Measurements from ENCODE around the gene FGGY.
A peak's percentile ranks its signal among the peaks of the same experiment; 100 is the strongest.

Gene FGGY

DNA sequence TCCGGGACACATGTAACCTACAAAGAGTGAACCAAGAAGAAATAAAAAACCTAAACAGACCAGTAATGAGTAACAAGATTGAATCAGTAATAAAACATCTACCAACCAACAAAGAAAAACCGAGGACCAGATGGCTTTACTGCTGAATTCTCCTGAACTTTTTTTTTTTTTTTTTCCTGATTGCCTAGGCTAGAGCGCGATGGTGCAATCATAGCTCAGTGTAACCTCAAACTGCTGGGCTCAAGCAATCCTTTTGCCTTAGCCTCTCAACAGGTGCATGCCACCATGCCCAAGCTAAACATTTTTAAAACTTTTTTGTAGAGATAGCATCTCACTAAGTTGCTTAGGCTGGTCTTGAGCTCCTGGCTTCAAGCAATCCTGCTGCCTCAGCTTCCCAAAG is 11.2 kb upstream of the FGGY start:
- no peaks in the 10 kb centered on the region for H3K36me3 ChIP-seq (ENCODE audit: control insufficient read depth in 1 of 2, insufficient read depth in 2 of 2, low read length in 2 of 2)
- no peaks in the 10 kb centered on the region for H3K27me3 ChIP-seq (ENCODE audit: control insufficient read depth in 1 of 2, insufficient read depth in 2 of 2, low read length in 2 of 2)
- H3K9ac ChIP-seq (ENCODE audit: low read depth in 1 of 2, low read length in 2 of 2), result no peak overlapping the region
- no peaks in the 10 kb centered on the region for H3K4me1 ChIP-seq (ENCODE audit: control insufficient read depth in 1 of 2, insufficient read depth in 2 of 2, low read length in 2 of 2)
- no peaks in the 10 kb centered on the region for H3K9me3 ChIP-seq (ENCODE audit: control insufficient read depth in 1 of 2, low read length in 2 of 2)
- H3K4me3 ChIP-seq (ENCODE audit: low read depth in 1 of 2, low read length in 2 of 2), result no peak overlapping the region
- H3K27ac ChIP-seq (ENCODE audit: low read depth, low read length), result no peak overlapping the region

DNA sequence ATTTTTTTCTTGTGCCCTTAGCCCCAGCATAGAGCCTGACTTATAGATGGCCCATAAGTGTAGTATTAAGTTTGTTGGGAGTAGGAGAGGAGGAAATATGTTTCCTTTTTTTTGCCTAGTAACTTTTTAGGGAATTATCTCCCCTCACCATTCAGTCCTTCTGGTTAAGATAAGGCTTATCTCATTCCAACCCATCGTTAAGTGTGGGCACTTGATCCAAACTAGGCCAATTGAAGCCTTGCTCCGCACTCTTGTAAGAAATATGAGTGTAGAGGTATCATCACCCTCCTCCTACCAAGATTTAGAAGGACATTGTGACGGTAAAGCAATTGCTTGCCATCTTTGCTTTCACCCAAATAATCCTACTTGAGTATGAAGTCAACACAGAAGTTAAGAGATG is 8.8 kb upstream of the FGGY start:
- H3K9ac ChIP-seq (ENCODE audit: low read depth in 1 of 2, low read length in 2 of 2), result no peak overlapping the region
- H3K9me3 ChIP-seq (ENCODE audit: control insufficient read depth in 1 of 2, low read length in 2 of 2), result no peaks in the 10 kb centered on the region
- H3K27me3 ChIP-seq (ENCODE audit: control insufficient read depth in 1 of 2, insufficient read depth in 2 of 2, low read length in 2 of 2), result no peaks in the 10 kb centered on the region
- H3K4me1 ChIP-seq (ENCODE audit: control insufficient read depth in 1 of 2, insufficient read depth in 2 of 2, low read length in 2 of 2), result peaks cover 3 to 6% of the 10 kb centered on the region in 2 donors
- H3K27ac ChIP-seq (ENCODE audit: low read depth, low read length), result no peak overlapping the region
- H3K4me3 ChIP-seq (ENCODE audit: low read depth in 1 of 2, low read length in 2 of 2), result no peak overlapping the region
- no peaks in the 10 kb centered on the region for H3K36me3 ChIP-seq (ENCODE audit: control insufficient read depth in 1 of 2, insufficient read depth in 2 of 2, low read length in 2 of 2)

- no peak overlapping the region for H3K4me3 ChIP-seq (ENCODE audit: low read depth in 1 of 2, low read length in 2 of 2)
- no peaks in the 10 kb centered on the region for H3K36me3 ChIP-seq (ENCODE audit: control insufficient read depth in 1 of 2, insufficient read depth in 2 of 2, low read length in 2 of 2)
- H3K27ac ChIP-seq (ENCODE audit: low read depth, low read length), result no peak overlapping the region
- no peaks in the 10 kb centered on the region for H3K9me3 ChIP-seq (ENCODE audit: control insufficient read depth in 1 of 2, low read length in 2 of 2)
- H3K4me1 ChIP-seq (ENCODE audit: control insufficient read depth in 1 of 2, insufficient read depth in 2 of 2, low read length in 2 of 2), result peaks cover 3 to 6% of the 10 kb centered on the region in 2 donors
- no peaks in the 10 kb centered on the region for H3K27me3 ChIP-seq (ENCODE audit: control insufficient read depth in 1 of 2, insufficient read depth in 2 of 2, low read length in 2 of 2)
- no peak overlapping the region for H3K9ac ChIP-seq (ENCODE audit: low read depth in 1 of 2, low read length in 2 of 2)
Observed at GRCh38 chr1:59289570-59289969, 7.3 kb upstream of the FGGY start.

- Histone ChIP-seq H3K4me1 (ENCODE audit: control insufficient read depth in 1 of 2, insufficient read depth in 2 of 2, low read length in 2 of 2) (peaks cover 9 to 12% of the 10 kb centered on the region in 2 donors), H3K4me3 (ENCODE audit: low read depth in 1 of 2, low read length in 2 of 2) (no peak overlapping the region), H3K9me3 (ENCODE audit: control insufficient read depth in 1 of 2, low read length in 2 of 2) (no peaks in the 10 kb centered on the region), H3K27me3 (ENCODE audit: control insufficient read depth in 1 of 2, insufficient read depth in 2 of 2, low read length in 2 of 2) (no peaks in the 10 kb centered on the region), H3K36me3 (ENCODE audit: control insufficient read depth in 1 of 2, insufficient read depth in 2 of 2, low read length in 2 of 2) (no peaks in the 10 kb centered on the region), H3K9ac (ENCODE audit: low read depth in 1 of 2, low read length in 2 of 2) (no peak overlapping the region), H3K27ac (ENCODE audit: low read depth, low read length) (no peak overlapping the region)
Observed at GRCh38 chr1:59290193-59290949, 6.5 kb upstream of the FGGY start.

DNA sequence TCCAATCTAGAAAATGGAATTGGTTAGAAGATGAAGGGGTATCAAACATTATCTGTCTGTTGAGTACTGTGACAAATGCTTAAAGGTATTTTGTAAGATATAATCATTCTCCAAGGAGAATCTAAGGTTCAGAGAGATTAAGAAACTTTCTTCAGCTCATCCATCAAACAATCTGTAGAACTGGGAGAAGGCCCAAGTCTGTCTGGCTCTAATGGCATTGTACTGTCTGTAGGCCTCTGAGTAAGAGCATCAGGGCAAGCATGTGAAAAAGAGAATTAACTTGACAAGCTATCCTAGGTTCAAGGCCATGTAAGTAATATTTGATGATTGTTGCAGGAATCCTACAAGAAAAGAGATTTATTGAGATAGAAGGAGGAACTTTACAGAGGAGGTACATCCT is 5.3 kb upstream of the FGGY start:
- Histone ChIP-seq H3K9me3 (ENCODE audit: control insufficient read depth in 1 of 2, low read length in 2 of 2) (no peaks in the 10 kb centered on the region), H3K36me3 (ENCODE audit: control insufficient read depth in 1 of 2, insufficient read depth in 2 of 2, low read length in 2 of 2) (no peaks in the 10 kb centered on the region), H3K27ac (ENCODE audit: low read depth, low read length) (no peak overlapping the region), H3K4me1 (ENCODE audit: control insufficient read depth in 1 of 2, insufficient read depth in 2 of 2, low read length in 2 of 2) (peaks cover 14 to 16% of the 10 kb centered on the region in 2 donors), H3K27me3 (ENCODE audit: control insufficient read depth in 1 of 2, insufficient read depth in 2 of 2, low read length in 2 of 2) (no peaks in the 10 kb centered on the region), H3K4me3 (ENCODE audit: low read depth in 1 of 2, low read length in 2 of 2) (no peak overlapping the region), H3K9ac (ENCODE audit: low read depth in 1 of 2, low read length in 2 of 2) (no peak overlapping the region)

DNA sequence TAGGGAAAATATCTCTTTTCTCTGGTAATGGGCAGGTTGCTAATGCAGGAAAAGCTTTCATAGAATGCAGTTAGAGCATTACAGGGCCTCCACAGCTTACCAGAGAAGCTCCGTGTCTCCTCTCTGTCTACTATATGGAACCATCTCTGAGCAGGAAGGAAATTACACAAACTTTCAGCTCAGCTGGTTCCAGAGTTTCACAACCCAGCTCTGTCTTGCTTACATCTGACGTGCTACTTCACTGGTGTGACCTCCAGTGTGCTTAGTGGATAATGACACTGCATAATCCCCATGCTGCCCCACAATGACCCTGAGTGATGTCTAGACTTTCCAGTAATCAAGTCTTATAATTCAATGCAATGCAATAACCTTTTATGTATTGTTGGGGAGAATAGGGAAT is 4.3 kb upstream of the FGGY start:
- Histone ChIP-seq H3K9me3 (ENCODE audit: control insufficient read depth in 1 of 2, low read length in 2 of 2) (no peaks in the 10 kb centered on the region), H3K27me3 (ENCODE audit: control insufficient read depth in 1 of 2, insufficient read depth in 2 of 2, low read length in 2 of 2) (no peaks in the 10 kb centered on the region), H3K36me3 (ENCODE audit: control insufficient read depth in 1 of 2, insufficient read depth in 2 of 2, low read length in 2 of 2) (no peaks in the 10 kb centered on the region), H3K27ac (ENCODE audit: low read depth, low read length) (no peak overlapping the region), H3K9ac (ENCODE audit: low read depth in 1 of 2, low read length in 2 of 2) (no peak overlapping the region), H3K4me1 (ENCODE audit: control insufficient read depth in 1 of 2, insufficient read depth in 2 of 2, low read length in 2 of 2) (peaks cover 14 to 16% of the 10 kb centered on the region in 2 donors), H3K4me3 (ENCODE audit: low read depth in 1 of 2, low read length in 2 of 2) (no peak overlapping the region)

- no peak overlapping the region for H3K9ac ChIP-seq (ENCODE audit: low read depth in 1 of 2, low read length in 2 of 2)
- H3K4me1 ChIP-seq (ENCODE audit: control insufficient read depth in 1 of 2, insufficient read depth in 2 of 2, low read length in 2 of 2), result peaks cover 19 to 20% of the 10 kb centered on the region in 2 donors
Observed at GRCh38 chr1:59293206-59293605, 3.7 kb upstream of the FGGY start.

DNA sequence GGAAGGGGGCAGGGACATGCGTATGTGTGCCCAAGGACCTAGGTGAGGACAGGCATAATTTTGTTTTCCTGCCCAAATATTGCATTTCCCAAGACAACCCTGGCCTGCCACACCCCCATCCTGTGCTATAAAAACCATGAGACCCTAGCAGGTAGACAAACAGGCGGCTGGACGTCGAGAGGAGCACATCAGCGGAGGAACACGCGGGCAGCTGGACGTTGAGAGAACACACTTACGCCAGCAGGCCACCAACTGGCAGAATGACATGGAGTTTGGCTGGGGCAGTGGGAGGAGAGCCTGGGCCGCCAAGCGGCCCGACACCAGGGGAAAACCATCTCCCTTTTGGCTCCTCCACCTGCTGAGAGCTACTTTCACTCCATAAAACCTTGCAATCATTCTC is 3.0 kb upstream of the FGGY start:
- Histone ChIP-seq H3K9me3 (ENCODE audit: control insufficient read depth in 1 of 2, low read length in 2 of 2) (no peaks in the 10 kb centered on the region), H3K4me1 (ENCODE audit: control insufficient read depth in 1 of 2, insufficient read depth in 2 of 2, low read length in 2 of 2) (peaks cover 20 to 21% of the 10 kb centered on the region in 2 donors), H3K9ac (ENCODE audit: low read depth in 1 of 2, low read length in 2 of 2) (no peak overlapping the region), H3K4me3 (ENCODE audit: low read depth in 1 of 2, low read length in 2 of 2) (no peak overlapping the region), H3K36me3 (ENCODE audit: control insufficient read depth in 1 of 2, insufficient read depth in 2 of 2, low read length in 2 of 2) (no peaks in the 10 kb centered on the region), H3K27ac (ENCODE audit: low read depth, low read length) (no peak overlapping the region), H3K27me3 (ENCODE audit: control insufficient read depth in 1 of 2, insufficient read depth in 2 of 2, low read length in 2 of 2) (no peaks in the 10 kb centered on the region)

More at GRCh38 chr1:59293206-59293605, 3.7 kb upstream of the FGGY start:
- Histone ChIP-seq H3K27ac (ENCODE audit: low read depth, low read length) (no peak overlapping the region), H3K9me3 (ENCODE audit: control insufficient read depth in 1 of 2, low read length in 2 of 2) (no peaks in the 10 kb centered on the region), H3K36me3 (ENCODE audit: control insufficient read depth in 1 of 2, insufficient read depth in 2 of 2, low read length in 2 of 2) (no peaks in the 10 kb centered on the region), H3K4me3 (ENCODE audit: low read depth in 1 of 2, low read length in 2 of 2) (no peak overlapping the region), H3K27me3 (ENCODE audit: control insufficient read depth in 1 of 2, insufficient read depth in 2 of 2, low read length in 2 of 2) (no peaks in the 10 kb centered on the region)

GRCh38 chr1:59294423-59294822 is 2.5 kb upstream of the FGGY start:
- H3K4me3 ChIP-seq (ENCODE audit: low read depth in 1 of 2, low read length in 2 of 2), result no peak overlapping the region
- H3K9ac ChIP-seq (ENCODE audit: low read depth in 1 of 2, low read length in 2 of 2), result no peak overlapping the region
- H3K4me1 ChIP-seq (ENCODE audit: control insufficient read depth in 1 of 2, insufficient read depth in 2 of 2, low read length in 2 of 2), result peaks cover 20 to 21% of the 10 kb centered on the region in 2 donors
- no peaks in the 10 kb centered on the region for H3K27me3 ChIP-seq (ENCODE audit: control insufficient read depth in 1 of 2, insufficient read depth in 2 of 2, low read length in 2 of 2)
- no peaks in the 10 kb centered on the region for H3K9me3 ChIP-seq (ENCODE audit: control insufficient read depth in 1 of 2, low read length in 2 of 2)
- no peak overlapping the region for H3K27ac ChIP-seq (ENCODE audit: low read depth, low read length)
- H3K36me3 ChIP-seq (ENCODE audit: control insufficient read depth in 1 of 2, insufficient read depth in 2 of 2, low read length in 2 of 2), result no peaks in the 10 kb centered on the region

- Histone ChIP-seq H3K9ac (ENCODE audit: low read depth in 1 of 2, low read length in 2 of 2) (peak overlapping the region; percentile 77 to 87), H3K9me3 (ENCODE audit: control insufficient read depth in 1 of 2, low read length in 2 of 2) (no peaks in the 10 kb centered on the region), H3K27me3 (ENCODE audit: control insufficient read depth in 1 of 2, insufficient read depth in 2 of 2, low read length in 2 of 2) (no peaks in the 10 kb centered on the region), H3K4me3 (ENCODE audit: low read depth in 1 of 2, low read length in 2 of 2) (peak overlapping the region; percentile 72 to 77), H3K27ac (ENCODE audit: low read depth, low read length) (peak overlapping the region; percentile 93), H3K36me3 (ENCODE audit: control insufficient read depth in 1 of 2, insufficient read depth in 2 of 2, low read length in 2 of 2) (no peaks in the 10 kb centered on the region), H3K4me1 (ENCODE audit: control insufficient read depth in 1 of 2, insufficient read depth in 2 of 2, low read length in 2 of 2) (peaks cover 20 to 21% of the 10 kb centered on the region in 2 donors)
Observed at GRCh38 chr1:59295618-59296017, 1.3 kb upstream of the FGGY start.
